PC-9 (cell line): ENCODE measurements around the gene RIMBP2. TPM values are rescaled to one million over a fixed set of nuclear protein-coding genes. Genes with fewer than 3 reads are reported as not detected.

Experiments
- BruUV-seq: library from RNA; stranded (reverse); fragments of 400-500 nt; replicated peaks from 2 replicates; lab custom pipeline; 2021; lab: Mats Ljungman, UMichigan
- CTCF ChIA-PET: fragments of 300-600 bp; sonication (Branson Sonifier 250); formaldehyde crosslinking; loops from one replicate; lab custom pipeline; 2022; ENCODE audit warnings: antibody characterized with exemption; lab: Charles Lee
- POLR2A ChIA-PET: fragments of 300-600 bp; sonication (Branson Sonifier 250); formaldehyde crosslinking; loops from one replicate; lab custom pipeline; 2022; ENCODE audit warnings: antibody characterized with exemption; ENCODE audit not compliant: unreplicated experiment; lab: Charles Lee
- DNase-seq, 2 experiments: peaks; one replicate each; pipeline versions ENCODE4 v3.0.0 to v3.0.0-alpha.2; 2015 to 2022; ENCODE audit warnings: mixed read lengths in 1 of 2
- H2AFZ ChIP-seq: fragments of 200-600 bp; sonication (generic); 2 replicates; pipeline ENCODE4 v1.8.1; 2017; ENCODE audit warnings: antibody characterized with exemption
- H3F3A ChIP-seq: fragments of 200-600 bp; sonication (generic); 2 replicates; pipeline ENCODE4 v1.8.1; 2017; ENCODE audit warnings: antibody characterized with exemption, mild to moderate bottlenecking, low read depth; ENCODE audit not compliant: insufficient read depth
- H3K27ac ChIP-seq: fragments of 200-600 bp; sonication (generic); 2 replicates; pipeline ENCODE4 v1.6.1; 2016; ENCODE audit warnings: mixed run types
- H3K27me3 ChIP-seq: fragments of 200-600 bp; sonication (generic); 2 replicates; pipeline ENCODE4 v1.6.1; 2016; ENCODE audit warnings: low read depth, mixed run types; ENCODE audit not compliant: insufficient read depth
- H3K36me3 ChIP-seq: fragments of 200-600 bp; sonication (generic); 2 replicates; pipeline ENCODE4 v1.6.1; 2016; ENCODE audit warnings: low read depth, mixed run types
- H3K4me1 ChIP-seq: fragments of 200-600 bp; sonication (generic); replicated peaks from 2 replicates; pipeline ENCODE4 v1.6.1; 2016; ENCODE audit warnings: mixed run types; ENCODE audit not compliant: insufficient read depth
- H3K4me2 ChIP-seq: fragments of 200-600 bp; sonication (generic); 2 replicates; pipeline ENCODE4 v1.6.1; 2017; ENCODE audit warnings: mixed run types
- H3K4me3 ChIP-seq: fragments of 200-600 bp; sonication (generic); 2 replicates; pipeline ENCODE4 v1.6.1; 2016; ENCODE audit warnings: mixed run types
- H3K79me2 ChIP-seq: fragments of 200-600 bp; sonication (generic); 2 replicates; pipeline ENCODE4 v1.6.1; 2017; ENCODE audit warnings: low read depth, mixed run types
- H3K9me2 ChIP-seq: fragments of 200-600 bp; sonication (generic); 2 replicates; pipeline ENCODE4 v1.8.1; 2017; ENCODE audit warnings: mild to moderate bottlenecking; ENCODE audit not compliant: insufficient read depth
- H3K9me3 ChIP-seq: fragments of 200-600 bp; sonication (generic); 2 replicates; pipeline ENCODE4 v1.8.1; 2016; ENCODE audit warnings: low read depth; ENCODE audit not compliant: insufficient read depth
- H4K20me1 ChIP-seq: fragments of 200-600 bp; sonication (generic); 2 replicates; pipeline ENCODE4 v1.8.1; 2017; ENCODE audit not compliant: insufficient read depth
- CTCF ChIP-seq: fragments of 200-600 bp; sonication (generic); conservative IDR thresholded peaks from 2 replicates; pipeline ENCODE4 v1.6.1; 2017; ENCODE audit warnings: mixed run types, antibody characterized with exemption, mild to moderate bottlenecking, moderate library complexity
- EZH2 ChIP-seq: fragments of 200-600 bp; sonication (generic); IDR thresholded peaks from 2 replicates; pipeline ENCODE4 v1.8.0; 2017; ENCODE audit warnings: antibody characterized with exemption, low read depth
- intact Hi-C: fragments of 100-400 bp; cut with micrococcal nuclease; formaldehyde crosslinking; loops from one replicate; pipeline ENCODE4 v1.10.0; 2022; ENCODE audit not compliant: unreplicated experiment
- total RNA-seq: library from RNA; stranded (reverse); gene quantifications from 2 replicates; pipeline ENCODE4 v1.2.3, GENCODE V29; 2021

The RIMBP2 gene
- total RNA-seq, 1 experiment from 2014 or later = not detected

DNA sequence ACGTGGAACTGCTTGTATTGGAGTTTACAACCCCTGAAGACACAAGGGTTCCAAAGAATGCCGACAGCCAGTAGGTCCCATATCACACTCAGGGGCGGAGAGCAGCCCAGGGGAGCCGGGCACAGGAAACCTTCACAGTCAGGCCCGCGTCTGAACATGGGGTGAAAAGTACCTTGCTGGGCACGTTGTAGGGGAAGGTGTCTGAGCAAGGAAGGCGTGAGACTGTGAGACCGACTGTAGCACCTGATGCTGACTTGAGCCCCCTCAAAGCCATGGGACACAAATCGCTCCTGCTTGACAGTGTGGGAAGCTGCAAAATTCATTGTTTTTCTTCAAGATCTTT lies 14.7 kb downstream of the RIMBP2 start:
- POLR2A ChIA-PET = no interaction called here
- intact Hi-C loops = no loop called here
- no peaks in the 10 kb centered on the region for H3K36me3 ChIP-seq
- no peak overlapping the region for H3K4me3 ChIP-seq
- no peak for TF ChIP-seq CTCF
- TF ChIP-seq EZH2 = no peak
- H3K4me2 ChIP-seq = no peak overlapping the region
- no peak overlapping the region for H2AFZ ChIP-seq
- no TSS peak for BruUV-seq
- no peaks in the 10 kb centered on the region for H3K4me1 ChIP-seq
- no peaks in the 10 kb centered on the region for H4K20me1 ChIP-seq
- H3K27me3 ChIP-seq = peaks cover 79% of the 10 kb centered on the region
- H3K9me3 ChIP-seq = no peaks in the 10 kb centered on the region
- H3K79me2 ChIP-seq = no peaks in the 10 kb centered on the region
- H3K9me2 ChIP-seq = no peaks in the 10 kb centered on the region
- CTCF ChIA-PET = no interaction called here
- H3K27ac ChIP-seq = no peak overlapping the region
- no peak for DNase-seq
- no peaks in the 10 kb centered on the region for H3F3A ChIP-seq

GRCh38 chr12:130700492-130701401 lies 15.4 kb downstream of the RIMBP2 start:
- BruUV-seq = no TSS peak
- intact Hi-C loops = no loop called here

GRCh38 chr12:130698106-130698505 lies 18.0 kb downstream of the RIMBP2 start:
- Histone ChIP-seq H3K4me2 (no peak overlapping the region), H3F3A (no peaks in the 10 kb centered on the region), H3K9me2 (no peaks in the 10 kb centered on the region), H3K9me3 (no peaks in the 10 kb centered on the region), H3K79me2 (no peaks in the 10 kb centered on the region), H3K27me3 (peaks cover 81% of the 10 kb centered on the region), H3K4me1 (no peaks in the 10 kb centered on the region), H3K4me3 (no peak overlapping the region), H3K36me3 (no peaks in the 10 kb centered on the region), H3K27ac (no peak overlapping the region), H2AFZ (no peak overlapping the region), H4K20me1 (no peaks in the 10 kb centered on the region)
- TF ChIP-seq CTCF (no peak), EZH2 (no peak)
- BruUV-seq = no TSS peak
- ChIA-PET POLR2A (no interaction called here), CTCF (no interaction called here)
- intact Hi-C loops = no loop called here
- DNase-seq = no peak

More at GRCh38 chr12:130700492-130701401, 15.4 kb downstream of the RIMBP2 start:
- no peaks in the 10 kb centered on the region for H3K4me1 ChIP-seq
- H3K4me3 ChIP-seq = no peak overlapping the region
- no peaks in the 10 kb centered on the region for H4K20me1 ChIP-seq
- H3K4me2 ChIP-seq = no peak overlapping the region
- no peaks in the 10 kb centered on the region for H3F3A ChIP-seq
- H3K27me3 ChIP-seq = peaks cover 79% of the 10 kb centered on the region
- H3K79me2 ChIP-seq = no peaks in the 10 kb centered on the region
- ChIA-PET POLR2A (no interaction called here), CTCF (no interaction called here)
- H3K27ac ChIP-seq = no peak overlapping the region
- TF ChIP-seq EZH2 (no peak), CTCF (no peak)
- DNase-seq = no peak
- no peaks in the 10 kb centered on the region for H3K9me2 ChIP-seq
- H3K9me3 ChIP-seq = no peaks in the 10 kb centered on the region
- H3K36me3 ChIP-seq = no peaks in the 10 kb centered on the region
- H2AFZ ChIP-seq = no peak overlapping the region
